Cerebellar nuclear complex (tissue), 1 donor: ENCODE measurements around the gene EYS.
"Not testable (repeated sequence)": the region's sequence is repeated elsewhere in the genome, so short reads cannot be mapped to it uniquely, and the experiment has no call there.

ENCODE experiments used
- DNase-seq, 2 experiments: peaks; one replicate each; lab custom pipeline; 2025; lab: John Stamatoyannopoulos, UW

Gene EYS

GRCh38 chr6:65088575-65088974 is 618.5 kb downstream of the EYS start:
- no peak for DNase-seq

- no peak for DNase-seq
Observed at GRCh38 chr6:65081756-65082155, 625.3 kb downstream of the EYS start.

- no peak for DNase-seq
Observed at GRCh38 chr6:65075705-65076230, 631.3 kb downstream of the EYS start.

GRCh38 chr6:65072500-65072899 is 634.5 kb downstream of the EYS start:
- DNase-seq = no peak

- no peak for DNase-seq
Observed at GRCh38 chr6:65071480-65071879, 635.5 kb downstream of the EYS start.

GRCh38 chr6:65064844-65065243 is 642.2 kb downstream of the EYS start:
- no peak for DNase-seq

- DNase-seq = no peak
Observed at GRCh38 chr6:65059568-65059967, 647.5 kb downstream of the EYS start.

GRCh38 chr6:65055545-65055944 is 651.5 kb downstream of the EYS start:
- no peak for DNase-seq

- no peak for DNase-seq
Observed at GRCh38 chr6:65052626-65053025, 654.4 kb downstream of the EYS start.

- no peak for DNase-seq
Observed at GRCh38 chr6:65045801-65046200, 661.2 kb downstream of the EYS start.

- no peak for DNase-seq
Observed at GRCh38 chr6:65014006-65014405, 693.0 kb downstream of the EYS start.

GRCh38 chr6:65006788-65007187 is 700.2 kb downstream of the EYS start:
- DNase-seq = no peak

GRCh38 chr6:65004283-65004682 is 702.7 kb downstream of the EYS start:
- no peak for DNase-seq

GRCh38 chr6:65002882-65003281 is 704.1 kb downstream of the EYS start:
- DNase-seq = not testable (repeated sequence)

GRCh38 chr6:65000815-65001214 is 706.2 kb downstream of the EYS start:
- no peak for DNase-seq

- DNase-seq = no peak
Observed at GRCh38 chr6:64998204-64998603, 708.8 kb downstream of the EYS start.

GRCh38 chr6:64996301-64996700 is 710.7 kb downstream of the EYS start:
- DNase-seq = no peak

- DNase-seq = no peak
Observed at GRCh38 chr6:64990652-64991304, 716.2 kb downstream of the EYS start.

GRCh38 chr6:64988148-64988547 is 718.9 kb downstream of the EYS start:
- DNase-seq = no peak

- DNase-seq = no peak
Observed at GRCh38 chr6:64987066-64987465, 720.0 kb downstream of the EYS start.

- no peak for DNase-seq
Observed at GRCh38 chr6:64985726-64986125, 721.3 kb downstream of the EYS start.

- DNase-seq = no peak
Observed at GRCh38 chr6:64984948-64985347, 722.1 kb downstream of the EYS start.

GRCh38 chr6:64983089-64983488 is 723.9 kb downstream of the EYS start:
- no peak for DNase-seq

GRCh38 chr6:64973142-64973541 is 733.9 kb downstream of the EYS start:
- DNase-seq = no peak
